Measurements from ENCODE around the gene OTOP1. TPM values are rescaled to one million over a fixed set of nuclear protein-coding genes. Genes with fewer than 3 reads are reported as not detected.

Gene OTOP1
- total RNA-seq, 1 donor from 2014 or later: not detected

DNA sequence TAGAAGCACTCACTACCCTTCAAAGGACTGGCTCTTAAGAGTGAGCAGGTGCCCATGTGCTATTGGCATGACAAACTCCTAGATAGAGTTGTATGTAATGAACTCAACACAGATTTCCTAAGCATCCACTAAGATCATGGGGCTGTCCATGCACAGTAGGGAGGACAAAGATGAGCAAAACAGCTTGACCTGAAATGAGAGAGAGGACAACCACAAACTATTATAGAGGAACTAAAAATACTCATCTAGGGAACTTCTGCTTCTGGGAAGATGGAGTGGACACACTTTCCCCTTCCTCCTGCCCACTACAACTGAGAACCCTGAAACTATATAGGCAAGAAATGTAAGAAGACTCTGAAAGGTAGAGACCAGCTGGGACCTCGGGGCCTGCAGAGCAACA, 42.0 kb upstream of the OTOP1 start:
- Mint-ChIP-seq H3K9me3 (ENCODE audit: unreplicated experiment) (no peaks in the 10 kb centered on the region), H3K27ac (ENCODE audit: unreplicated experiment) (no peak overlapping the region), H3K4me3 (ENCODE audit: unreplicated experiment) (no peak overlapping the region), H3K27me3 (ENCODE audit: low read depth, unreplicated experiment) (no peaks in the 10 kb centered on the region), H3K36me3 (ENCODE audit: low read depth, unreplicated experiment) (peaks cover 5% of the 10 kb centered on the region), H3K4me1 (ENCODE audit: low read depth, unreplicated experiment) (peaks cover 17% of the 10 kb centered on the region)
- DNase-seq (ENCODE audit: low read depth): no peak
- no peaks in the 10 kb centered on the region for H3K27me3 ChIP-seq (ENCODE audit: insufficient read depth, low read length)
- H3K4me1 ChIP-seq (ENCODE audit: insufficient read depth, low read length): peaks cover 9% of the 10 kb centered on the region
- H3K9ac ChIP-seq (ENCODE audit: low read length): no peak overlapping the region
- no peak overlapping the region for H3K4me3 ChIP-seq (ENCODE audit: insufficient read depth, low read depth, low read length)
- H3K36me3 ChIP-seq (ENCODE audit: insufficient read depth, low read length): peaks cover 28% of the 10 kb centered on the region
- no peaks in the 10 kb centered on the region for H3K79me2 ChIP-seq (ENCODE audit: insufficient read depth, low read length)
- no peak overlapping the region for H2AFZ ChIP-seq (ENCODE audit: low read depth, low read length)
- H3K27ac ChIP-seq (ENCODE audit: low read depth, low read length): no peak overlapping the region
- H3K9me3 ChIP-seq (ENCODE audit: insufficient read depth, low read depth, low read length): no peaks in the 10 kb centered on the region
- H3K4me2 ChIP-seq (ENCODE audit: low read length): no peak overlapping the region
- H4K20me1 ChIP-seq (ENCODE audit: insufficient read depth, low read length): no peaks in the 10 kb centered on the region
- FAIRE-seq: no peak
- TF ChIP-seq, protein P1, sequence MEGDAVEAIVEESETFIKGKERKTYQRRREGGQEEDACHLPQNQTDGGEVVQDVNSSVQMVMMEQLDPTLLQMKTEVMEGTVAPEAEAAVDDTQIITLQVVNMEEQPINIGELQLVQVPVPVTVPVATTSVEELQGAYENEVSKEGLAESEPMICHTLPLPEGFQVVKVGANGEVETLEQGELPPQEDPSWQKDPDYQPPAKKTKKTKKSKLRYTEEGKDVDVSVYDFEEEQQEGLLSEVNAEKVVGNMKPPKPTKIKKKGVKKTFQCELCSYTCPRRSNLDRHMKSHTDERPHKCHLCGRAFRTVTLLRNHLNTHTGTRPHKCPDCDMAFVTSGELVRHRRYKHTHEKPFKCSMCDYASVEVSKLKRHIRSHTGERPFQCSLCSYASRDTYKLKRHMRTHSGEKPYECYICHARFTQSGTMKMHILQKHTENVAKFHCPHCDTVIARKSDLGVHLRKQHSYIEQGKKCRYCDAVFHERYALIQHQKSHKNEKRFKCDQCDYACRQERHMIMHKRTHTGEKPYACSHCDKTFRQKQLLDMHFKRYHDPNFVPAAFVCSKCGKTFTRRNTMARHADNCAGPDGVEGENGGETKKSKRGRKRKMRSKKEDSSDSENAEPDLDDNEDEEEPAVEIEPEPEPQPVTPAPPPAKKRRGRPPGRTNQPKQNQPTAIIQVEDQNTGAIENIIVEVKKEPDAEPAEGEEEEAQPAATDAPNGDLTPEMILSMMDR (IDR thresholded peaks at IDR 0.05; ENCODE audit: insufficient read depth, low read depth, low read length): no peak
- TF ChIP-seq EZH2 (IDR thresholded peaks at IDR 0.05; ENCODE audit: insufficient read depth, low read length): no peak

DNA sequence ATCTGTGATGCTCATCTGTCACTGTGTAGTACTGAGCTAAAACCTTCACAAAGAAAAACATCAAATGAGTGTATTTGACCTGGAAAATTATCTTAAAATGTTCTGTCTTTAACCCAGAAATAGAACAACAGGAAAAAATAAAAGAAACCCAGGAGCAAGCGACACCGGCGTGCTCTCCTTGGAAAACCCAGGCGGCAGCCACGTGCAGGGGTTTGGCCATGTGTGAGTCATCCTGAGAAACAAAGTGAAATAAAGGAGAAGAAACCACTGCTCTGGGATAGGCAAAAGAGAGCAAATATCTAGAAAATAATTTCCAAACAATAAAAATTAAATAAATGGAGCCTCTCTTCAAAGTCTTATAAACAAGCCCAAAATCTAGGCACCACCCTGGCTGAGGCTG, 41.3 kb upstream of the OTOP1 start:
- Histone ChIP-seq H3K4me1 (ENCODE audit: insufficient read depth, low read length) (peaks cover 9% of the 10 kb centered on the region), H4K20me1 (ENCODE audit: insufficient read depth, low read length) (no peaks in the 10 kb centered on the region), H3K9ac (ENCODE audit: low read length) (no peak overlapping the region), H3K4me3 (ENCODE audit: insufficient read depth, low read depth, low read length) (no peak overlapping the region), H3K27ac (ENCODE audit: low read depth, low read length) (no peak overlapping the region), H3K4me2 (ENCODE audit: low read length) (no peak overlapping the region), H3K79me2 (ENCODE audit: insufficient read depth, low read length) (no peaks in the 10 kb centered on the region), H2AFZ (ENCODE audit: low read depth, low read length) (no peak overlapping the region), H3K9me3 (ENCODE audit: insufficient read depth, low read depth, low read length) (no peaks in the 10 kb centered on the region), H3K36me3 (ENCODE audit: insufficient read depth, low read length) (peaks cover 23% of the 10 kb centered on the region), H3K27me3 (ENCODE audit: insufficient read depth, low read length) (no peaks in the 10 kb centered on the region)
- FAIRE-seq: no peak
- peaks cover 17% of the 10 kb centered on the region for H3K4me1 Mint-ChIP-seq (ENCODE audit: low read depth, unreplicated experiment)
- H3K4me3 Mint-ChIP-seq (ENCODE audit: unreplicated experiment): no peak overlapping the region
- TF ChIP-seq, protein P1 (IDR thresholded peaks at IDR 0.05; ENCODE audit: insufficient read depth, low read depth, low read length): no peak
- no peak for TF ChIP-seq EZH2 (IDR thresholded peaks at IDR 0.05; ENCODE audit: insufficient read depth, low read length)
- H3K36me3 Mint-ChIP-seq (ENCODE audit: low read depth, unreplicated experiment): peaks cover 3% of the 10 kb centered on the region
- H3K27ac Mint-ChIP-seq (ENCODE audit: unreplicated experiment): no peak overlapping the region
- no peak for DNase-seq (ENCODE audit: low read depth)
- no peaks in the 10 kb centered on the region for H3K9me3 Mint-ChIP-seq (ENCODE audit: unreplicated experiment)
- H3K27me3 Mint-ChIP-seq (ENCODE audit: low read depth, unreplicated experiment): peaks cover 2% of the 10 kb centered on the region

DNA sequence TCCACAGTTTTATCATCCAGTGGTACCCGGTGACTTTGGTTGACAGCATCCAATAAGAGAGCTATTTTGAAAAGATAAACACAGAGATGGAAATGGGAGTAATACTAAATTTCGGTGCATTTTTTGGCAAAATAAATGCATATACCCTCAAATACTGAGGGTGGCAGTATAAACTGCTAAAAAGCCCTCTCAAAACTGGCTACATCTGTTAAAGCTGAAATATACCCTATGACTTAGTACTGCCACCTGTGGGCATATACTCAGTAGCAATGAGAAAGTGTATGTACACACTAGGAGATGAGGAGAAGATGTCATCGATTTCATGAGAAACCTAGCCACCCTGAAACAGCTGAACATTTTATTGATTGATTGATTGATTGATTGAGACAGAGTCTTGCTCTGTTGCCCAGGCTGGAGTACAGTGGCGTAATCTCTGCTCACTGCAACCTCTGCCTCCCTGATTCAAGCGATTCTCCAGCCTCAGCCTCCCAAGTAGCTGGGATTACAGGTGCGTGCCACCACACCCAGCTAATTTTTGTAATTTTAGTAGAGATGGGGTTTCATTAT, 33.5 kb upstream of the OTOP1 start:
- Mint-ChIP-seq H3K4me3 (ENCODE audit: unreplicated experiment) (no peak overlapping the region), H3K36me3 (ENCODE audit: low read depth, unreplicated experiment) (no peaks in the 10 kb centered on the region), H3K9me3 (ENCODE audit: unreplicated experiment) (no peaks in the 10 kb centered on the region), H3K4me1 (ENCODE audit: low read depth, unreplicated experiment) (no peaks in the 10 kb centered on the region), H3K27me3 (ENCODE audit: low read depth, unreplicated experiment) (peaks cover 7% of the 10 kb centered on the region), H3K27ac (ENCODE audit: unreplicated experiment) (no peak overlapping the region)
- no peak overlapping the region for H3K4me2 ChIP-seq (ENCODE audit: low read length)
- H3K27ac ChIP-seq (ENCODE audit: low read depth, low read length): no peak overlapping the region
- peak; percentile 36 for DNase-seq (ENCODE audit: low read depth)
- H2AFZ ChIP-seq (ENCODE audit: low read depth, low read length): no peak overlapping the region
- H3K27me3 ChIP-seq (ENCODE audit: insufficient read depth, low read length): peaks cover 11% of the 10 kb centered on the region
- H3K36me3 ChIP-seq (ENCODE audit: insufficient read depth, low read length): no peaks in the 10 kb centered on the region
- TF ChIP-seq, protein P1 (IDR thresholded peaks at IDR 0.05; ENCODE audit: insufficient read depth, low read depth, low read length): peak; percentile 59
- TF ChIP-seq EZH2 (IDR thresholded peaks at IDR 0.05; ENCODE audit: insufficient read depth, low read length): no peak
- H4K20me1 ChIP-seq (ENCODE audit: insufficient read depth, low read length): no peaks in the 10 kb centered on the region
- no peak overlapping the region for H3K4me3 ChIP-seq (ENCODE audit: insufficient read depth, low read depth, low read length)
- H3K9me3 ChIP-seq (ENCODE audit: insufficient read depth, low read depth, low read length): no peaks in the 10 kb centered on the region
- H3K79me2 ChIP-seq (ENCODE audit: insufficient read depth, low read length): no peaks in the 10 kb centered on the region
- FAIRE-seq: no peak
- no peaks in the 10 kb centered on the region for H3K4me1 ChIP-seq (ENCODE audit: insufficient read depth, low read length)
- no peak overlapping the region for H3K9ac ChIP-seq (ENCODE audit: low read length)

Measured in astrocyte (in vitro differentiated cells and primary cell).